Testis (tissue), 2 donors: Measurements from ENCODE around the gene PGBD1.

Source experiments
- CTCF ChIP-seq, 3 experiments: fragments of 450-650 bp in 2 of 3; fragments of 200-600 bp in 1 of 3; sonication (generic) in 1 of 3; IDR thresholded peaks; one replicate each; pipeline ENCODE4 v1.5.1; 2016 to 2019; ENCODE audit warnings: antibody characterized with exemption in 3 of 3, mild to moderate bottlenecking in 2 of 3, moderate library complexity in 1 of 3
- POLR2A ChIP-seq: fragments of 450-650 bp; IDR thresholded peaks from one replicate; pipeline ENCODE4 v1.6.1; 2017; ENCODE audit warnings: antibody characterized with exemption, mild to moderate bottlenecking, moderate library complexity

- TF ChIP-seq CTCF (IDR thresholded peaks at IDR 0.05) (no peak), POLR2A (no peak)
Measured at GRCh38 chr6:28330041-28330440, 48.7 kb downstream of the PGBD1 start.
